CD14-positive monocyte (primary cell): Measurements from ENCODE around the gene ALOX5. TPM values are rescaled to one million over a fixed set of nuclear protein-coding genes. Genes with fewer than 3 reads are reported as not detected.

Experiments used
- DNase-seq, 3 donors: peaks; one replicate each; pipeline ENCODE4 v3.0.0-alpha.2; 2011 to 2022
- H2AFZ ChIP-seq: 2 replicates; pipeline ENCODE4 v1.6.0; 2012; ENCODE audit warnings: mild to moderate bottlenecking, low read depth, low read length, inconsistent platforms; ENCODE audit not compliant: insufficient read depth, poor library complexity, severe bottlenecking
- H3K27ac ChIP-seq, 2 donors: 1 replicate in 1 of 2; 2 replicates in 1 of 2; pipeline ENCODE4 v1.5.1; 2012 to 2013; ENCODE audit warnings: low read length in 2 of 2, control low read depth in 1 of 2, inconsistent platforms in 1 of 2, low read depth in 1 of 2, mild to moderate bottlenecking in 1 of 2
- H3K27me3 ChIP-seq, 2 donors: one replicate each; pipeline versions ENCODE4 v1.6.0 to v1.6.1; 2011 to 2013; ENCODE audit warnings: low read length in 2 of 2; ENCODE audit not compliant: control insufficient read depth in 2 of 2, insufficient read depth in 2 of 2
- H3K36me3 ChIP-seq, 2 donors: replicated peaks in 1 of 2; 1 replicate in 1 of 2; 2 replicates in 1 of 2; pipeline versions ENCODE4 v1.5.1 to v1.6.1; 2012 to 2013; ENCODE audit warnings: low read length in 2 of 2, control low read depth in 1 of 2, inconsistent platforms in 1 of 2, mild to moderate bottlenecking in 1 of 2; ENCODE audit not compliant: insufficient read depth in 2 of 2, control insufficient read depth in 1 of 2
- H3K4me1 ChIP-seq, 2 donors: 1 replicate in 1 of 2; 2 replicates in 1 of 2; pipeline versions ENCODE4 v1.5.1 to v1.6.1; 2012 to 2013; ENCODE audit warnings: low read length in 2 of 2, control low read depth in 1 of 2, inconsistent platforms in 1 of 2, mild to moderate bottlenecking in 1 of 2, moderate library complexity in 1 of 2; ENCODE audit not compliant: insufficient read depth in 2 of 2, control insufficient read depth in 1 of 2
- H3K4me2 ChIP-seq: replicated peaks from 2 replicates; pipeline ENCODE3; 2012; ENCODE audit warnings: low read length, moderate library complexity, mild to moderate bottlenecking; ENCODE audit not compliant: poor library complexity, severe bottlenecking; ENCODE audit errors: extremely low read depth
- H3K4me3 ChIP-seq, 3 experiments: fragments of 200-600 bp in 1 of 3; sonication (generic) in 1 of 3; replicated peaks in 1 of 3; 1 replicate in 2 of 3; 2 replicates in 1 of 3; pipeline ENCODE4 v1.5.1; 2011 to 2013; ENCODE audit warnings: low read length in 3 of 3, mild to moderate bottlenecking in 3 of 3, control low read depth in 2 of 3, low read depth in 2 of 3, inconsistent platforms in 1 of 3, moderate library complexity in 1 of 3
- H3K79me2 ChIP-seq: 2 replicates; pipeline ENCODE4 v1.6.0; 2012; ENCODE audit warnings: mild to moderate bottlenecking, control low read depth, inconsistent platforms, low read length, moderate library complexity; ENCODE audit not compliant: insufficient read depth
- H3K9ac ChIP-seq: 2 replicates; pipeline ENCODE4 v1.6.0; 2017; ENCODE audit warnings: low read length, mild to moderate bottlenecking; ENCODE audit not compliant: insufficient read depth, poor library complexity, severe bottlenecking
- H3K9me3 ChIP-seq, 2 donors: replicated peaks in 1 of 2; 1 replicate in 1 of 2; 2 replicates in 1 of 2; pipeline versions ENCODE4 v1.5.1 to v1.6.1; 2012 to 2013; ENCODE audit warnings: low read length in 2 of 2, control low read depth in 1 of 2; ENCODE audit not compliant: control insufficient read depth in 1 of 2, insufficient read depth in 1 of 2
- H4K20me1 ChIP-seq: 2 replicates; pipeline ENCODE4 v1.6.0; 2012; ENCODE audit warnings: mild to moderate bottlenecking, low read length, control low read depth, moderate library complexity; ENCODE audit not compliant: insufficient read depth
- H3K27ac Mint-ChIP-seq, 7 donors: one replicate each; pipeline ENCODE4 v1.8.0; 2020; ENCODE audit warnings: mild to moderate bottlenecking in 7 of 7, mixed read lengths in 7 of 7, moderate library complexity in 6 of 7, inconsistent platforms in 2 of 7
- H3K27me3 Mint-ChIP-seq, 3 donors: one replicate each; pipeline ENCODE4 v1.8.0; 2021 to 2022; ENCODE audit warnings: low read depth in 3 of 3, mild to moderate bottlenecking in 3 of 3, mixed read lengths in 3 of 3, moderate library complexity in 3 of 3, inconsistent platforms in 1 of 3
- H3K36me3 Mint-ChIP-seq, 2 donors: one replicate each; pipeline ENCODE4 v1.8.0; 2020; ENCODE audit warnings: mixed read lengths in 2 of 2, inconsistent platforms in 1 of 2, mild to moderate bottlenecking in 1 of 2
- H3K4me1 Mint-ChIP-seq: one replicate; pipeline ENCODE4 v1.8.0; 2020; ENCODE audit warnings: mild to moderate bottlenecking, mixed read lengths
- H3K4me3 Mint-ChIP-seq, 2 donors: one replicate each; pipeline ENCODE4 v1.8.0; 2020; ENCODE audit warnings: mild to moderate bottlenecking in 2 of 2, mixed read lengths in 2 of 2, moderate library complexity in 1 of 2
- H3K9me3 Mint-ChIP-seq, 7 donors: one replicate each; pipeline ENCODE4 v1.8.0; 2020 to 2022; ENCODE audit warnings: mixed read lengths in 7 of 7, mild to moderate bottlenecking in 6 of 7, moderate library complexity in 6 of 7, inconsistent platforms in 2 of 7
- WGBS: methylation state at CpG from one replicate; pipeline ENCODE4 v1.1.5; 2013; ENCODE audit warnings: missing lambda C conversion rate; ENCODE audit not compliant: insufficient coverage; 5-methylcytosine and 5-hydroxymethylcytosine counted together
- intact Hi-C, 2 donors: fragments of 100-400 bp; cut with micrococcal nuclease; formaldehyde crosslinking; loops; one replicate each; pipeline versions ENCODE4 v1.15.0 to v1.15.1; 2023
- polyA plus RNA-seq, 3 donors: library from polyadenylated mRNA; depleted of rRNA in 1 of 3; unstranded in 2 of 3; stranded (reverse) in 1 of 3; fragments of 300-500 nt in 2 of 3; fragments of >200 nt in 1 of 3; fragmentation: Illumina TruSeq in 2 of 3; gene quantifications; 1 replicate in 2 of 3; 2 replicates in 1 of 3; pipeline ENCODE4 v1.2.3, GENCODE V29; 2012 to 2021
- TF ChIP-seq, protein P1 (sequence below): fragments of 200-600 bp; IDR thresholded peaks from one replicate; pipeline ENCODE4 v1.8.0; 2022; ENCODE audit warnings: antibody characterized with exemption, mild to moderate bottlenecking

The ALOX5 gene
- polyA plus RNA-seq, 3 donors = 223 to 918 (median 272) TPM

DNA sequence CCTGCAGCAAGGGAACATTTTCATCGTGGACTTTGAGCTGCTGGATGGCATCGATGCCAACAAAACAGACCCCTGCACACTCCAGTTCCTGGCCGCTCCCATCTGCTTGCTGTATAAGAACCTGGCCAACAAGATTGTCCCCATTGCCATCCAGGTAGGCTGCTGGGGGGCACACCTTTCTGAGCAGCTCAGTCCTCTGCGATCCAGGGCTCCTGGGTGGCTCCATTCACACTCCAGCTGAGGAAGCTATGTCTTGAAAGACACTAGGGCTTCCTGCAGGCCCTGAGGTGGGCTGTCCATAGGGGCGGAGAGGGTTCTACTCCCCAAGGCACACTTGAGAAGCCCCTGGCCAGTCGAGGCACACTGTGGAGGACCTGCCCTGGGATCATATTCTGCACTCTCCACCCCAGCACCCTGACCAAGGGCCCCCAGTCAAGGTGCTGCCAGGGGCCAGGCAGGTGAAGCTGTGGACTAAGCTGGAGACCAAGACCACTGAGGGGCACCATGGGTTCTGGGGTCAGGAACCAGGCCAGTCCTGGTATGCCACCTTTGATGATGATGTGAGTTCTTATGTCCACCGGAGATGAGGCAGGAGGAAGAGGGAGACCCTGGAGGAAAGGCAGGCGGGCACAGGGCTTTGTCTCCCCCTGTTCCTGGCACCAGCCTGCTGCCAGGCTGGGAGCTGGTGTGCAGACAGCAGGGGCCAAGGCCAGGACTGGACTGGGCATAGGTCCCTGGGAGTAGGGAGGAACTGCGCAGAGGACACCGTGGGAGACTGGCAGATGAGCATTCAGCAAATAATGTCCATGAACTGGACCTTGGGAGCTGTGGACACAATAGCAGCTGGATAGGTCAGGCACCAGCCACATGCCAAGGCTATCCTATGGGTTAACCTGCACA is 54.8 kb downstream of the ALOX5 start:
- no peak overlapping the region for H3K4me2 ChIP-seq
- 93% methylated on average over 10 of the region's 10 CpGs for WGBS
- Mint-ChIP-seq H3K4me3 (no peak overlapping the region), H3K27me3 (peaks cover 0 to 2% (median 0%) of the 10 kb centered on the region in 3 donors), H3K9me3 (no peaks in the 10 kb centered on the region), H3K36me3 (peaks cover 85 to 95% of the 10 kb centered on the region in 2 donors), H3K4me1 (peaks cover 25% of the 10 kb centered on the region), H3K27ac (peak overlapping the region in 3 of 7 donors; percentile 15 to 47 (median 23))
- TF ChIP-seq, protein P1, sequence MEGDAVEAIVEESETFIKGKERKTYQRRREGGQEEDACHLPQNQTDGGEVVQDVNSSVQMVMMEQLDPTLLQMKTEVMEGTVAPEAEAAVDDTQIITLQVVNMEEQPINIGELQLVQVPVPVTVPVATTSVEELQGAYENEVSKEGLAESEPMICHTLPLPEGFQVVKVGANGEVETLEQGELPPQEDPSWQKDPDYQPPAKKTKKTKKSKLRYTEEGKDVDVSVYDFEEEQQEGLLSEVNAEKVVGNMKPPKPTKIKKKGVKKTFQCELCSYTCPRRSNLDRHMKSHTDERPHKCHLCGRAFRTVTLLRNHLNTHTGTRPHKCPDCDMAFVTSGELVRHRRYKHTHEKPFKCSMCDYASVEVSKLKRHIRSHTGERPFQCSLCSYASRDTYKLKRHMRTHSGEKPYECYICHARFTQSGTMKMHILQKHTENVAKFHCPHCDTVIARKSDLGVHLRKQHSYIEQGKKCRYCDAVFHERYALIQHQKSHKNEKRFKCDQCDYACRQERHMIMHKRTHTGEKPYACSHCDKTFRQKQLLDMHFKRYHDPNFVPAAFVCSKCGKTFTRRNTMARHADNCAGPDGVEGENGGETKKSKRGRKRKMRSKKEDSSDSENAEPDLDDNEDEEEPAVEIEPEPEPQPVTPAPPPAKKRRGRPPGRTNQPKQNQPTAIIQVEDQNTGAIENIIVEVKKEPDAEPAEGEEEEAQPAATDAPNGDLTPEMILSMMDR = no peak
- H3K4me1 ChIP-seq = peaks cover 20 to 21% of the 10 kb centered on the region in 2 donors
- no peak overlapping the region for H3K27ac ChIP-seq
- no peak for DNase-seq
- intact Hi-C loops = no loop called here
- H2AFZ ChIP-seq = no peak overlapping the region
- H3K9me3 ChIP-seq = no peaks in the 10 kb centered on the region
- no peak overlapping the region for H3K4me3 ChIP-seq
- H4K20me1 ChIP-seq = peaks cover 85% of the 10 kb centered on the region
- H3K9ac ChIP-seq = no peak overlapping the region
- no peaks in the 10 kb centered on the region for H3K79me2 ChIP-seq
- peaks cover 79 to 96% of the 10 kb centered on the region in 2 donors for H3K36me3 ChIP-seq
- H3K27me3 ChIP-seq = no peaks in the 10 kb centered on the region

DNA sequence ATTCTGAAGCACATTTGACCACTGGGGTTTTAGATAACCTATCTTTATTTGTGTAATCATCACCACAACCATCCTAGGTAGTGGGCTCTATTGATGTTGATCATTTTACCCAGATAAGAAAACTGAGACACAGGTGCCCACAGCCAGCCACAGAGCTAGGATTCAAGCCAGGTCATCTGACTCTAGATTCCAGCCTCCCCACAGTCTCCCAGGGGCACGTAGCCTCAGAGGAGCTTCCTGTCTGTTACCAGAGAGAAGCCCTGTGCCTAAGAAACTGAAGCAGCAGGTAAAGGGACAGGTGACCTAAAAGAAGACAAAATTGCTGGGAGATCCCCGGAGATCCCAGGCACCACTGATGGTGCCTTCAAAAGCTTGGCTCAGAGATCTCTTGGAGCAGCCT is 55.8 kb downstream of the ALOX5 start:
- Mint-ChIP-seq H3K4me1 (peaks cover 15% of the 10 kb centered on the region), H3K36me3 (peaks cover 85 to 95% of the 10 kb centered on the region in 2 donors), H3K4me3 (no peak overlapping the region), H3K27me3 (peaks cover 0 to 2% (median 0%) of the 10 kb centered on the region in 3 donors), H3K9me3 (no peaks in the 10 kb centered on the region), H3K27ac (peak overlapping the region in 1 of 7 donors; percentile 33)
- Histone ChIP-seq H3K9me3 (no peaks in the 10 kb centered on the region), H2AFZ (no peak overlapping the region), H3K4me3 (no peak overlapping the region), H3K9ac (no peak overlapping the region), H3K4me1 (peaks cover 10 to 12% of the 10 kb centered on the region in 2 donors), H4K20me1 (peaks cover 87% of the 10 kb centered on the region), H3K36me3 (peaks cover 83 to 96% of the 10 kb centered on the region in 2 donors), H3K27ac (no peak overlapping the region), H3K4me2 (no peak overlapping the region), H3K79me2 (no peaks in the 10 kb centered on the region), H3K27me3 (no peaks in the 10 kb centered on the region)
- intact Hi-C loops = no loop called here
- TF ChIP-seq, protein P1 = no peak
- no peak for DNase-seq
- 65% methylated on average over 2 of the region's 2 CpGs for WGBS
